ENCODE data around the gene WDFY1.
A peak's percentile ranks its signal among the peaks of the same experiment; 100 is the strongest.

WDFY1 gene

GRCh38 chr2:223930103-223930976 lies 14.8 kb downstream of the WDFY1 start:
- peaks cover 82% of the 10 kb centered on the region for H3K79me2 ChIP-seq (ENCODE audit: control insufficient read depth, insufficient read depth, low read length, unreplicated experiment)
- H3K4me1 ChIP-seq (ENCODE audit: control insufficient read depth, insufficient read depth, low read length, unreplicated experiment): peaks cover 22% of the 10 kb centered on the region
- H3K4me3 ChIP-seq (ENCODE audit: low read depth, low read length): no peak overlapping the region
- no peak overlapping the region for H2AFZ ChIP-seq (ENCODE audit: low read length, unreplicated experiment)
- no peak overlapping the region for H3K27ac ChIP-seq (ENCODE audit: low read depth, low read length)
- H3K36me3 ChIP-seq (ENCODE audit: insufficient read depth, low read length): 0 out of 2 replicates have a peak, but pooled peaks cover 10% of the 10 kb centered on the region
- no peaks in the 10 kb centered on the region for H3K27me3 ChIP-seq (ENCODE audit: insufficient read depth, low read length)

GRCh38 chr2:223929571-223930102 lies 15.5 kb downstream of the WDFY1 start:
- Histone ChIP-seq H3K4me3 (ENCODE audit: low read depth, low read length) (no peak overlapping the region), H3K79me2 (ENCODE audit: control insufficient read depth, insufficient read depth, low read length, unreplicated experiment) (peaks cover 82% of the 10 kb centered on the region), H3K27me3 (ENCODE audit: insufficient read depth, low read length) (no peaks in the 10 kb centered on the region), H3K36me3 (ENCODE audit: insufficient read depth, low read length) (0 out of 2 replicates have a peak, but pooled peaks cover 10% of the 10 kb centered on the region), H2AFZ (ENCODE audit: low read length, unreplicated experiment) (no peak overlapping the region), H3K27ac (ENCODE audit: low read depth, low read length) (no peak overlapping the region), H3K4me1 (ENCODE audit: control insufficient read depth, insufficient read depth, low read length, unreplicated experiment) (peaks cover 22% of the 10 kb centered on the region)

GRCh38 chr2:223928113-223929006 lies 16.8 kb downstream of the WDFY1 start:
- Histone ChIP-seq H3K4me1 (ENCODE audit: control insufficient read depth, insufficient read depth, low read length, unreplicated experiment) (peaks cover 25% of the 10 kb centered on the region), H3K27ac (ENCODE audit: low read depth, low read length) (no peak overlapping the region), H3K79me2 (ENCODE audit: control insufficient read depth, insufficient read depth, low read length, unreplicated experiment) (peaks cover 81% of the 10 kb centered on the region), H2AFZ (ENCODE audit: low read length, unreplicated experiment) (no peak overlapping the region), H3K4me3 (ENCODE audit: low read depth, low read length) (no peak overlapping the region), H3K27me3 (ENCODE audit: insufficient read depth, low read length) (no peaks in the 10 kb centered on the region), H3K36me3 (ENCODE audit: insufficient read depth, low read length) (0 out of 2 replicates have a peak, but pooled peaks cover 10% of the 10 kb centered on the region)

GRCh38 chr2:223925106-223925505 lies 20.0 kb downstream of the WDFY1 start:
- H3K4me3 ChIP-seq (ENCODE audit: low read depth, low read length): no peak overlapping the region
- H3K36me3 ChIP-seq (ENCODE audit: insufficient read depth, low read length): 0 out of 2 replicates have a peak, but pooled peaks cover 10% of the 10 kb centered on the region
- peaks cover 79% of the 10 kb centered on the region for H3K79me2 ChIP-seq (ENCODE audit: control insufficient read depth, insufficient read depth, low read length, unreplicated experiment)
- H3K27ac ChIP-seq (ENCODE audit: low read depth, low read length): no peak overlapping the region
- H3K27me3 ChIP-seq (ENCODE audit: insufficient read depth, low read length): no peaks in the 10 kb centered on the region
- no peak overlapping the region for H2AFZ ChIP-seq (ENCODE audit: low read length, unreplicated experiment)
- peaks cover 41% of the 10 kb centered on the region for H3K4me1 ChIP-seq (ENCODE audit: control insufficient read depth, insufficient read depth, low read length, unreplicated experiment)

GRCh38 chr2:223923976-223924375 lies 21.2 kb downstream of the WDFY1 start:
- H3K79me2 ChIP-seq (ENCODE audit: control insufficient read depth, insufficient read depth, low read length, unreplicated experiment): peaks cover 81% of the 10 kb centered on the region
- no peaks in the 10 kb centered on the region for H3K27me3 ChIP-seq (ENCODE audit: insufficient read depth, low read length)
- H3K4me3 ChIP-seq (ENCODE audit: low read depth, low read length): no peak overlapping the region

GRCh38 chr2:223922308-223922707 lies 22.8 kb downstream of the WDFY1 start:
- H3K27ac ChIP-seq (ENCODE audit: low read depth, low read length): no peak overlapping the region
- no peak overlapping the region for H3K4me3 ChIP-seq (ENCODE audit: low read depth, low read length)
- no peak overlapping the region for H2AFZ ChIP-seq (ENCODE audit: low read length, unreplicated experiment)
- no peaks in the 10 kb centered on the region for H3K27me3 ChIP-seq (ENCODE audit: insufficient read depth, low read length)
- 0 out of 2 replicates have a peak, but pooled peaks cover 6% of the 10 kb centered on the region for H3K36me3 ChIP-seq (ENCODE audit: insufficient read depth, low read length)
- peaks cover 79% of the 10 kb centered on the region for H3K79me2 ChIP-seq (ENCODE audit: control insufficient read depth, insufficient read depth, low read length, unreplicated experiment)
- peaks cover 49% of the 10 kb centered on the region for H3K4me1 ChIP-seq (ENCODE audit: control insufficient read depth, insufficient read depth, low read length, unreplicated experiment)

More at GRCh38 chr2:223923976-223924375, 21.2 kb downstream of the WDFY1 start:
- H3K27ac ChIP-seq (ENCODE audit: low read depth, low read length): peak overlapping the region; percentile 39; the same call in 1 of the 2 replicates
- 0 out of 2 replicates have a peak, but pooled peaks cover 10% of the 10 kb centered on the region for H3K36me3 ChIP-seq (ENCODE audit: insufficient read depth, low read length)
- no peak overlapping the region for H2AFZ ChIP-seq (ENCODE audit: low read length, unreplicated experiment)
- peaks cover 49% of the 10 kb centered on the region for H3K4me1 ChIP-seq (ENCODE audit: control insufficient read depth, insufficient read depth, low read length, unreplicated experiment)

- Histone ChIP-seq H3K4me1 (ENCODE audit: control insufficient read depth, insufficient read depth, low read length, unreplicated experiment) (peaks cover 49% of the 10 kb centered on the region), H3K27me3 (ENCODE audit: insufficient read depth, low read length) (no peaks in the 10 kb centered on the region), H3K4me3 (ENCODE audit: low read depth, low read length) (no peak overlapping the region), H3K79me2 (ENCODE audit: control insufficient read depth, insufficient read depth, low read length, unreplicated experiment) (peaks cover 86% of the 10 kb centered on the region), H3K27ac (ENCODE audit: low read depth, low read length) (no peak overlapping the region), H2AFZ (ENCODE audit: low read length, unreplicated experiment) (no peak overlapping the region), H3K36me3 (ENCODE audit: insufficient read depth, low read length) (peaks cover 8% of the 10 kb centered on the region; the same call in 1 of the 2 replicates)
These were observed 23.9 kb downstream of the WDFY1 start for GRCh38 chr2:223921204-223921603.

- no peak overlapping the region for H3K4me3 ChIP-seq (ENCODE audit: low read depth, low read length)
- H3K36me3 ChIP-seq (ENCODE audit: insufficient read depth, low read length): peaks cover 15% of the 10 kb centered on the region; the same call in 1 of the 2 replicates
- H3K79me2 ChIP-seq (ENCODE audit: control insufficient read depth, insufficient read depth, low read length, unreplicated experiment): peaks cover 85% of the 10 kb centered on the region
- no peaks in the 10 kb centered on the region for H3K27me3 ChIP-seq (ENCODE audit: insufficient read depth, low read length)
- H2AFZ ChIP-seq (ENCODE audit: low read length, unreplicated experiment): no peak overlapping the region
- no peak overlapping the region for H3K27ac ChIP-seq (ENCODE audit: low read depth, low read length)
- peaks cover 42% of the 10 kb centered on the region for H3K4me1 ChIP-seq (ENCODE audit: control insufficient read depth, insufficient read depth, low read length, unreplicated experiment)
These were observed 25.0 kb downstream of the WDFY1 start for GRCh38 chr2:223920109-223920508.

GRCh38 chr2:223918671-223919134 lies 26.4 kb downstream of the WDFY1 start:
- peaks cover 17% of the 10 kb centered on the region; the same call in 1 of the 2 replicates for H3K36me3 ChIP-seq (ENCODE audit: insufficient read depth, low read length)
- peaks cover 80% of the 10 kb centered on the region for H3K79me2 ChIP-seq (ENCODE audit: control insufficient read depth, insufficient read depth, low read length, unreplicated experiment)
- no peak overlapping the region for H3K27ac ChIP-seq (ENCODE audit: low read depth, low read length)
- H3K27me3 ChIP-seq (ENCODE audit: insufficient read depth, low read length): no peaks in the 10 kb centered on the region
- H3K4me3 ChIP-seq (ENCODE audit: low read depth, low read length): no peak overlapping the region
- peaks cover 28% of the 10 kb centered on the region for H3K4me1 ChIP-seq (ENCODE audit: control insufficient read depth, insufficient read depth, low read length, unreplicated experiment)
- no peak overlapping the region for H2AFZ ChIP-seq (ENCODE audit: low read length, unreplicated experiment)

Measured in ACC112 (cell line).